Liver (tissue), 9 donors: ENCODE results near the gene ECHDC3. TPM values are rescaled to one million over a fixed set of nuclear protein-coding genes. Genes with fewer than 3 reads are reported as not detected.

ENCODE experiments used
- DNase-seq: peaks from one replicate; pipeline ENCODE4 v3.0.0-alpha.2; 2017; ENCODE audit warnings: low spot score
- H3K27ac ChIP-seq, 2 donors: one replicate each; pipeline ENCODE4 v1.7.0; 2013; ENCODE audit warnings: inconsistent platforms in 2 of 2, low read length in 2 of 2, control low read depth in 1 of 2, low read depth in 1 of 2, mild to moderate bottlenecking in 1 of 2
- H3K27me3 ChIP-seq, 4 donors: one replicate each; pipeline versions ENCODE4 v1.6.1 to v1.7.0; 2013; ENCODE audit warnings: low read length in 3 of 4, inconsistent platforms in 1 of 4, mild to moderate bottlenecking in 1 of 4, moderate library complexity in 1 of 4; ENCODE audit not compliant: control insufficient read depth in 4 of 4, insufficient read depth in 4 of 4
- H3K36me3 ChIP-seq, 4 donors: one replicate each; pipeline versions ENCODE4 v1.6.1 to v1.7.0; 2013; ENCODE audit warnings: low read length in 3 of 4, mild to moderate bottlenecking in 3 of 4, low read depth in 1 of 4, moderate library complexity in 1 of 4; ENCODE audit not compliant: control insufficient read depth in 4 of 4, insufficient read depth in 3 of 4
- H3K4me1 ChIP-seq, 4 donors: one replicate each; pipeline versions ENCODE4 v1.6.1 to v1.7.0; 2013; ENCODE audit warnings: low read length in 3 of 4, mild to moderate bottlenecking in 3 of 4, moderate library complexity in 1 of 4; ENCODE audit not compliant: control insufficient read depth in 4 of 4, insufficient read depth in 4 of 4
- H3K4me3 ChIP-seq, 3 donors: one replicate each; pipeline versions ENCODE4 v1.6.1 to v1.7.0; 2013; ENCODE audit warnings: low read length in 3 of 3, control low read depth in 1 of 3, low read depth in 1 of 3, mild to moderate bottlenecking in 1 of 3
- H3K9ac ChIP-seq, 2 donors: one replicate each; pipeline ENCODE4 v1.7.0; 2013; ENCODE audit warnings: low read length in 2 of 2, mild to moderate bottlenecking in 2 of 2, moderate library complexity in 2 of 2, control low read depth in 1 of 2, low read depth in 1 of 2
- H3K9me3 ChIP-seq, 4 donors: one replicate each; pipeline versions ENCODE4 v1.6.1 to v1.7.0; 2013; ENCODE audit warnings: low read length in 3 of 4; ENCODE audit not compliant: control insufficient read depth in 4 of 4
- ATF3 ChIP-seq: IDR thresholded peaks from 2 replicates; pipeline ENCODE4 v1.6.1; 2016; ENCODE audit warnings: antibody characterized with exemption
- CTCF ChIP-seq: fragments of 150-350 bp; IDR thresholded peaks from 2 replicates; pipeline ENCODE4 v1.5.1; 2017; ENCODE audit warnings: improper control_type of control experiment, low read depth, low read length; ENCODE audit not compliant: missing input control
- EGR1 ChIP-seq, 2 donors: IDR thresholded peaks; 2 replicates each; pipeline ENCODE4 v1.6.1; 2016 to 2018; ENCODE audit warnings: antibody characterized with exemption in 2 of 2, low read depth in 2 of 2
- FOXA1 ChIP-seq: IDR thresholded peaks from 2 replicates; pipeline ENCODE4 v1.6.1; 2016; ENCODE audit warnings: antibody characterized with exemption
- FOXA2 ChIP-seq: IDR thresholded peaks from 2 replicates; pipeline ENCODE4 v1.6.1; 2016; ENCODE audit warnings: antibody characterized with exemption
- GABPA ChIP-seq, 2 donors: IDR thresholded peaks in 1 of 2; conservative IDR thresholded peaks in 1 of 2; 2 replicates each; pipeline ENCODE4 v1.6.1; 2016; ENCODE audit warnings: antibody characterized with exemption in 2 of 2, mild to moderate bottlenecking in 1 of 2, moderate library complexity in 1 of 2
- HNF4A ChIP-seq, 2 donors: conservative IDR thresholded peaks; 2 replicates each; pipeline ENCODE4 v1.6.1; 2016; ENCODE audit warnings: antibody characterized with exemption in 2 of 2, mild to moderate bottlenecking in 2 of 2
- HNF4G ChIP-seq: IDR thresholded peaks from 2 replicates; pipeline ENCODE4 v1.6.1; 2016; ENCODE audit warnings: antibody characterized with exemption
- JUND ChIP-seq, 2 donors: IDR thresholded peaks; 2 replicates each; pipeline ENCODE4 v1.6.1; 2016; ENCODE audit warnings: antibody characterized with exemption in 2 of 2
- MAX ChIP-seq: IDR thresholded peaks from 2 replicates; pipeline ENCODE4 v1.6.1; 2016; ENCODE audit warnings: antibody characterized with exemption
- NR2F2 ChIP-seq: IDR thresholded peaks from 2 replicates; pipeline ENCODE4 v1.6.1; 2016; ENCODE audit warnings: antibody characterized with exemption
- RAD21 ChIP-seq, 2 donors: IDR thresholded peaks; 2 replicates each; pipeline ENCODE4 v1.6.1; 2016; ENCODE audit warnings: antibody characterized with exemption in 2 of 2, mild to moderate bottlenecking in 2 of 2
- REST ChIP-seq: IDR thresholded peaks from 2 replicates; pipeline ENCODE4 v1.6.1; 2016; ENCODE audit warnings: antibody characterized with exemption, mild to moderate bottlenecking
- RXRA ChIP-seq, 2 donors: IDR thresholded peaks; 2 replicates each; pipeline ENCODE4 v1.6.1; 2017 to 2018; ENCODE audit warnings: antibody characterized with exemption in 2 of 2, mild to moderate bottlenecking in 1 of 2
- SP1 ChIP-seq: IDR thresholded peaks from 2 replicates; pipeline ENCODE4 v1.6.1; 2018; ENCODE audit warnings: antibody characterized with exemption, mild to moderate bottlenecking
- TAF1 ChIP-seq: conservative IDR thresholded peaks from 2 replicates; pipeline ENCODE4 v1.6.1; 2016; ENCODE audit warnings: antibody characterized with exemption, mild to moderate bottlenecking
- YY1 ChIP-seq: IDR thresholded peaks from 2 replicates; pipeline ENCODE4 v1.6.1; 2016; ENCODE audit warnings: antibody characterized with exemption, mild to moderate bottlenecking
- ZBTB33 ChIP-seq: IDR thresholded peaks from 2 replicates; pipeline ENCODE4 v1.6.1; 2016; ENCODE audit warnings: antibody characterized with exemption
- WGBS: extraction: QIAGEN DNeasy Blood & Tissue Kit; methylation state at CpG from one replicate; pipeline ENCODE4 v1.1.7; 2013; 5-methylcytosine and 5-hydroxymethylcytosine counted together
- polyA plus RNA-seq, 2 donors: library from polyadenylated mRNA; stranded (reverse) in 1 of 2; unstranded in 1 of 2; fragments of 200-250 nt in 1 of 2; fragments of >200 nt in 1 of 2; fragmentation: Nextera tagmentation in 1 of 2; extraction: Ambion mirVana in 1 of 2; gene quantifications; one replicate each; pipeline versions ENCODE4 v1.2.1 to v1.2.3, GENCODE V29; 2013 to 2015
- total RNA-seq, 2 donors: library from RNA; depleted of rRNA; stranded (reverse); fragments of >200 nt; gene quantifications; one replicate each; pipeline ENCODE4 v1.2.3, GENCODE V29; 2014
- donor health status: healthy.
- donor health status: healthy.
- donor health status: healthy.
- donor health status: healthy.
- donor health status: healthy.

Gene ECHDC3
- total and polyA plus RNA-seq, 4 donors, result 6.1 to 144 (median 97.3) TPM

GRCh38 chr10:11775412-11775811 is 33.2 kb downstream of the ECHDC3 start:
- 58% methylated on average over 5 of the region's 5 CpGs for WGBS
- Histone ChIP-seq H3K9me3 (no peaks in the 10 kb centered on the region), H3K4me1 (no peaks in the 10 kb centered on the region), H3K36me3 (no peaks in the 10 kb centered on the region), H3K4me3 (no peak overlapping the region), H3K27ac (no peak overlapping the region), H3K27me3 (no peaks in the 10 kb centered on the region), H3K9ac (no peak overlapping the region)
- DNase-seq, result no peak
- no peak for TF ChIP-seq ZBTB33
- TF ChIP-seq RAD21 (IDR thresholded peaks at IDR 0.05), result no peak
- no peak for TF ChIP-seq SP1
- no peak for TF ChIP-seq MAX
- no peak for TF ChIP-seq FOXA2
- TF ChIP-seq TAF1, result no peak
- TF ChIP-seq JUND (IDR thresholded peaks at IDR 0.05), result no peak
- TF ChIP-seq NR2F2, result no peak
- no peak for TF ChIP-seq EGR1 (IDR thresholded peaks at IDR 0.05; ENCODE audit: low read depth in 2 of 2)
- no peak for TF ChIP-seq HNF4G
- no peak for TF ChIP-seq HNF4A (conservative IDR thresholded peaks at IDR 0.05)
- TF ChIP-seq GABPA (IDR thresholded peaks at IDR 0.05 in 1 of 2, conservative IDR thresholded peaks at IDR 0.05 in 1 of 2), result no peak
- no peak for TF ChIP-seq RXRA (IDR thresholded peaks at IDR 0.05)
- TF ChIP-seq REST, result no peak
- no peak for TF ChIP-seq FOXA1
- no peak for TF ChIP-seq YY1
- no peak for TF ChIP-seq CTCF

- Histone ChIP-seq H3K27ac (no peak overlapping the region), H3K4me1 (no peaks in the 10 kb centered on the region), H3K9ac (no peak overlapping the region), H3K9me3 (no peaks in the 10 kb centered on the region), H3K27me3 (no peaks in the 10 kb centered on the region), H3K36me3 (no peaks in the 10 kb centered on the region), H3K4me3 (no peak overlapping the region)
- TF ChIP-seq SP1, result no peak
- TF ChIP-seq JUND (IDR thresholded peaks at IDR 0.05), result no peak
- no peak for TF ChIP-seq EGR1 (IDR thresholded peaks at IDR 0.05; ENCODE audit: low read depth in 2 of 2)
- no peak for TF ChIP-seq ATF3
- TF ChIP-seq MAX, result no peak
- no peak for TF ChIP-seq TAF1
- no peak for TF ChIP-seq FOXA2
- TF ChIP-seq FOXA1, result no peak
- no peak for TF ChIP-seq HNF4G
- TF ChIP-seq YY1, result no peak
- TF ChIP-seq REST, result no peak
- no peak for TF ChIP-seq NR2F2
- 89% methylated on average over 3 of the region's 3 CpGs for WGBS
- DNase-seq, result no peak
These were observed 33.9 kb downstream of the ECHDC3 start for GRCh38 chr10:11776080-11776479.
